HG03457 (cell line): ENCODE results near the gene PTH.

Source experiments
- ATAC-seq: cut with Tn5 transposase; IDR thresholded peaks from one replicate; pipeline ENCODE4 v1.9.1; 2021; ENCODE audit warnings: moderate number of reproducible peaks; ENCODE audit not compliant: unreplicated experiment

Gene PTH

DNA sequence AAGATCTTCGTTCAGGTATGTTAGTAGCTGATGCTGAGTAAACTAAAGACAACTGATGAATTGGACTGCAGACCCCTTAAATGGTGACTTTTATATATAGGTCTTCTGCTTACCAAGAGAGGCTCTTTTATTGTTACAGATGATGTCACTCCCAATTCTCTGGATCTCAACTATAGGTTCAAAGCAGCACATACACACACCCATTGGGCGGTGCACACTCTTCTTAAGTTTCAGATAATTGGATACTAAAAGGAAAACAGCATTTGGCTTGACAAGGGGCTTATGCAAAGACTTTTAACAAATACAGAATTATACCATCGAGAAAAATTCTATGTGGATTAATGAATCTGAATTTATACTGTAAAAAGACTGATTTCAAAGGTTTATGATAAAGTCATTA, at the start of gene PTH:
Gene PTH, minus strand, starts transcription at position 69 of the 400 bp plus-strand sequence. CDS start 3,142 bp downstream, outside the sequence.
- ATAC-seq = no peak

DNA sequence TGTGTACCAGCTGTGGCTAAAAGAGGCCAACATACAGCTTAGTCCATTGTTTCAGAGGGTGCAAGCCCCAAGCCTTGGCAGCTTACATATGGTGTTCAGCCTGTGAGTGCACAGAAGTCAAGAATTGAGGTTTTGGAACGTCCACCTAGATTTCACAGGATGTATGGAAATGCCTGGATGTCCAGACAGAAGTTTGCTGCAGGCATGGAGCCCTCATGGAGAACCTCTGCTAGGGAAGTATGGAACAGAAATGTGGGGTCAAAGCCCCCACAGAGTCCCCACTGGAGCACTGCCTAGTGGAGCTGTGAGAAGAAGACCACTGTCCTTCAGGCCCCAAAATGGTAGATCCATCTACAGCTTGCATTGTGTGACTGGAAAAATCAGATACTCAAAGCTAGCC, 42.2 kb upstream of the PTH start:
- no peak for ATAC-seq

DNA sequence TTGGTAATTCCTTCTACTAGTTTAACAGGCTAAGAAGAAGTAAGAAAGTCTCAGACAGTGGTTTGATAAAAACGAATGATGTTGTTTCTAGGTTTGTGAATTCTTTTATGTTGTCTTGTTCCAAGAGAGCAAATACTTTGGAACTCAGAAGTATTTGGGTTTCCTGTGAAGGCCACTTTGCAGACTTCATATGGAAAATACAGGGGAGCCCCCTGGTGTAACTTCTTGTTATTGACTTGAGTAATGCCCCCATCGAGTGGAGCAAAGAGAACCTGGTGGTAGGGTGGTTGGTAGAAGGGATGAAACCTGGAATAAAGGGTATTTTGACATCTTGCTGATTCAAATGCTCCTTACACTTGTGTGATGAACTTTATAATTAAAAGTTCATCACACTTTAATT, 40.0 kb upstream of the PTH start:
- no peak for ATAC-seq

DNA sequence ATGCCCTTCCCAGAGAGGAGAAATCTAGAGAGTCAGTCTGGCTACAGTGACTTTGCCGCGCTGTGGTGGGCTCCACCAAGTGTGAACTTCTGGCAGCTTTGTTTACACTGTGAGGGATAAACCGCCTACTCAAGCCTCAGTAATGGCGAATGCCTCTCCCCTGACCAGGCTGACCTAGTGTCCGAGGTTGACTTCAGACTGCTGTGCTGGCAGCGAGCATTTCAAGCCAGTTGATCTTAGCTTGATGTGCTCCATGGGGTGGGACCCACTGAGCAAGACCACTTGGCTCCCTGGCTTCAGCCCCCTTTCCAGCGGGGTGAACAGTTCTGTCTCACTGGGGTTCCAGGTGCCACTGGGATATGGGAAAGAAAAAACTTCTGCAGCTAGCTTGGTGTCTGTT, 38.6 kb upstream of the PTH start:
- ATAC-seq = no peak

DNA sequence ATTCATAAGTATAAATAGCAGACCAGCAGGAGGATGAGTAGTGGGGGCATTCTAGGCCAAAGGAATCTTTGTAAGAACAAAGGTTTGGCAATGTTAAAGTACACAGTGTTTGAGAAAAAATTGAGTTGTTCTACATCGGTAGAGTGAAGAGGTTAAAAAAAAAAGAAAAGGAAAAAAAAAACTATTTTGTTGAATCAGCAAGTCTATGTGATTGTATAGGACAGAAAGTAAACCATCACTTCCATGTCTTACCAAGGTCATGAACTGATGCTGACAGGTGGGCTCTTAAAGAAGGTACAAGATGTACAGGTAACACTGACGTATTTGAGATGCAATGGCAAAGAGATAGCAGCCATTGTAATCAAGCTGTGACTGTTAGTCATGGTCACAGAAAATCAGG, 29.5 kb upstream of the PTH start:
- no peak for ATAC-seq

DNA sequence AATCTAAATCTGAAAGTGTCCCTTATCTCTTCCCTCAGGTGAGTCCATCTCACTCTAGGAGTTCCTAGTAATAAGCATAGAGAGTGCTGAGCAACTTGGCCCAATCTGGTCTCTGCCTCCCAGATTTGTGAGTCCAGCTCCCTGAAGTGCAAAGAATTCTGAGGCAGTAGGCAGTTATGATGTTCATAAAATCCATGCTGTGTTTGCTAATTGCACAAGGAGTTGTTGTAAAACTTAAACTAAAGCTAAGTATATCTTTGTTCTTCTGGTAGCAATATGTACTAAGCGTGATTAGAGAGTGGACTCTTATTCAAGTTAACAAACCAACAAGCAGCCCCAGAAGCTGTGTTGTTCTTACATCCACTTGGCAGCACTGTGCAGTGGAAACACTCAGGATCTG, 7.6 kb upstream of the PTH start:
- no peak for ATAC-seq

DNA sequence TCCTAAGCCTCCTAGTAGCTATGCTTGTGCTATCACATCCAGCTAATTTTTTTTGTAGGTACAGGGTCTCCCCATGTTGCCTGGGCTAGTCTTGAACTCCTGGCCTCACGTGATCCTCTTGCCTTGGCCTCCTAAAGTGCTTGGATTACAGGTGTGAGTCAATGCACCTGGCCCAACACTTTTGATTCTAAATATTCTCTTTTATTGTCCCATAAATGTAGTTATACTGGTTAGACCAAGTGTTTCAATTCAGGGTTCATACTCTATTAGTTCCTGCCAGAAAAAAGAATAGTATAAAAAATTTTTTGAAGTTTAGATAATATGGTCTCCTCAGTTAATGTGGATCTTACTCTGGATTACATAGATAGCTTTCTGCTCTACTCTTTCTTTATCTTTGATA, 6.7 kb upstream of the PTH start:
- ATAC-seq = no peak

DNA sequence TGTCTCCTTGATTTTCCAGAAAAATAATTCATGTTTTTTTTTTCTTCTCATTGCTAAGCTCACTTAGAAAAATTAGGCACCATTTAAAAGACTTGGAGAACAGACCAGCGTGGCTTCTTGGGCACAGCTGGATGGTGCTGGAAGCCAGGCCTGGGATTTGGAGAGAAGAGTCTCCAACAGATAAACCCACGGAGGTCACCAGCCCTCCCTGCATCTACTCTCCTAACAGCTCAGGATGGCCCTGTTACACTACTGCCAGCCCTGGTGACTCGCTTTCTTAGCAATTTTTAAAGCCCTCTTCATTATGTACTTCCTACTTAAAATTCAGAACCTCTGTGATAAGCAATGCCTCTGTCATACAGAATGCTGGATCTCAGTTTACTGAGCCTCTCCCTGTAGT, 1.7 kb downstream of the PTH start:
- no peak for ATAC-seq

DNA sequence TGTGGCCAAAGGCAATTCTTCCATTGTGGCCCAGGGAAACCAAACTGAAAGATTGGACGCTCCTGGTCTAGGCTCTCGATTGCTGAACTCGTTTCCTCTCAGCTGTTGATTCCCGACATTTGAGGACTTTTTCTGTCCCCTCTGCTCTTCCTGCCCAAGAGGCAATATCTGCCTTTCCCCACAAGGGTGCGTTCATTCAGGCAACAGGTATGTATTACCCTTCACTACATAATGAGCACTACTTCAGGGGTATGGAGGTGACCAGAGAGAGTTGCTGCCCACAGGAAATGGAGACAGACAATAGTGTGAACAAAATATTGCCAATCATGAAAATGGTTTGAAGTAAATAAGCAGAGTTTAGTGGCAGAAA, 8.2 kb downstream of the PTH start:
- ATAC-seq = no peak

DNA sequence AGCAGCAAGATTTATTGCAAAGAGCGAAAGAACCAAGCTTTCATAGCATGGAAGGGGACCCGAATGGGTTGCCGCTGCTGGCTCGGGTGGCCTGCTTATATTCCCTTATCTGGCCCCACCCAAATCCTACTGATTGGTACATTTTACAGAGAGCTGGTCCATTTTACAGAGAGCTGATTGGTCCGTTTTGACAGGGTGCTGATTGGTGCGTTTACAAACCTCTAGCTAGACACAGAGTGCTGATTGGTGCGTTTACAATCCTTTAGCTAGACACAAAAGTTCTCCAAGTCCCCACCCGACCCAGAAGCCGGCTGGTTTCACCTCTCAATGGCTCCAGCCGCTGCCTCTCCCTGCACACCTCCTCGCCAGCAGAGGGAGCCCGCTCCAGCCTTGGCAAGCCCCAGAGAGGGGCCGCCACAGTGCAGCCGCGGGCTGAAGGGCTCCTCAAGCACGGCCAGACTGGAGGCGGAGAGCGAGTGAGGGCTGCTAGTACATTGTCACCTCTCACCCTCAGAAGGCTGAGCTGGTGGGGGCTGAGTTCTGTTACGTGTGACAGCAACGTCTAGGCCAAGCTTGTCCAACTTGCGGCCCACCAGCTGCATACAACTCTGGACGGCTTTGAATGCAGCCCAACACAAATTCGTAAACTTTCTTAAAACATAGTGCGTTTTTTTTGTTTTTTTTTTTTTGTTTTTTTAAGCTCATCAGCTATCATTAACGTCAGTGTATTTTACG, 8.7 kb downstream of the PTH start:
- no peak for ATAC-seq

DNA sequence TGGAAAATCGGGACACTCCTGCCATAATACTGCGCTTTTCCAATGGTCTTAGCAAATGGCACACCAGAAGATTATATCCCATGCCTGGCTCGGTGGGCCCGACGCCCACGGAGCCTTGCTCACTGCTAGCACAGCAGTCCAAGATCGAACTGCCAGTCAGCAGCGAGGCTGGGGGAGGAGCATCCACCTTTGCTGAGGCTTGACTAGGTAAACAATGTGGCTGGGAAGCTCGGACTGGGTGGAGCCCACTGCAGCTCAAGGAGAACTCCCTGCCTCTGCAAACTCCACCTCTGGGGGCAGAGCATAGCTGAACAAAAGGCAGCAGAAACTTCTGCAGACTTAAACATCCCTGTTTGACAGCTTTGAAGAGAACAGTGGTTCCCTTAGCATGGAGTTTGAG, 15.6 kb downstream of the PTH start:
- ATAC-seq = no peak

DNA sequence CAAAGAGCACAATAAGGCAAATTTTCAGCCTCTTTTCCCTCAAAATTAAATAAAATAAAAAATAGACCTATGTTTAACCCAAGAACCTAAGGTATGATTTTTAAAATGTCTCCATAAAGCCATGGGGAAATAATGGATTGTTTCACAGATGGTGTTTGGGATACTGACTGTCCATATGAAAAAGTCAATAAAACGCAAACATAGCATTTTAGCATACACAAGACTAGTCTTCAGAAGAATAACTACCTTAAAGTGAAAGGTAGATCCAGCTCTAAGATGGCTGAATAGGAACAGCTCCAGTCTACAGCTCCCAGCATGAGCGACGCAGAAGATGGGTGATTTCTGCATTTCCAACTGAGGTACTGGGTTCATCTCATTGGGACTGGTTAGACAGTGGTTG, 16.1 kb downstream of the PTH start:
- ATAC-seq = no peak

DNA sequence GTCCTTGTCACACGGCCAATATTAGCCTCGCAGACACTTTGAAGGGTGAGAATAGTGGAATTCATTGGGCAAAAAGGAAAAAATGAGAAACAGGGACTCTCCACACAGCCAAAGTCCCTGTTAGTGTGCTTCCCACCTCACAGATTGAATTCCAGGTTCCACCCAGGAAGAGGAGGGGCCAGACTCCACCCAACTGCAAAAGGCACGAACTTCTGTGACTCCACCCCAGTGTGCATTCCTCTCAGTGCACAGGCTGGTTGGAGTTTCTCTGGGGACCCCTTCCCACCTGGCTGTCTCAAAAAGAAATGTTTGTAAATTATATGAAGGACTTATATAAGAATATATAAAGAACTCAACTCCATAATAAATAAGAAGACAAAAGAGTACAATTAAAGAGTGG, 20.7 kb downstream of the PTH start:
- ATAC-seq = no peak

DNA sequence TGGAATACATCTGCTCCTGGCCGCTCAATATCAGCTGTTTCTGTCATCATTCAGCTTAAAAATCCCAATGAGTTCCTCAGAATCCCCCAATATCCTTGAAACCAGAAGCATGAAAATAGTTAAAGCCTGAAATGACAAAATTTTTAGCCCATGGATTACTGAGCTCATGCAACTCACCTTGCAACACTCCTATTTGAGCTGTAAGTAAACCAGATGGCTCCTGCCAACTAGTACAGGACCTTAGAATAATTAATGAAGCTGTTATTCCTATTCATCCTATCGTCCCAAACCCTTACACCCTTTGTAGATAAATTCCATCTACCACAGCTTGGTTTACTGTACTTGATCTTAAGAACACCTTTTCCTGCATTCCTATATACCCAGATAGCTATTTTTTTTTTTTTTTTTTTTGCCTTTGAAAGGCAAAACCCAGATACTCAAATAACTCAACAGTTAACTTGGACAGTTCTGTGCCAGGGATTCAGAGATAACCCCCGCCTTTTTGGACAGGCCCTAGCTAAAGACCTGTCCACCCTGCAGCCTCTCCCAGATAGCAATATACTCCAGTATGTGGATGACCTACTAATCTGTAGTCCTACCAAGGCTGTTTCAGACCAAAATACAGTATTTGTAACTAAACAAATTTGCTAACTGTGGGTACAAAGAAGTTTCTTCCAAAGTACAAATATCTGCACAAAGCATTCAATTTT, 22.6 kb downstream of the PTH start:
- no peak for ATAC-seq

DNA sequence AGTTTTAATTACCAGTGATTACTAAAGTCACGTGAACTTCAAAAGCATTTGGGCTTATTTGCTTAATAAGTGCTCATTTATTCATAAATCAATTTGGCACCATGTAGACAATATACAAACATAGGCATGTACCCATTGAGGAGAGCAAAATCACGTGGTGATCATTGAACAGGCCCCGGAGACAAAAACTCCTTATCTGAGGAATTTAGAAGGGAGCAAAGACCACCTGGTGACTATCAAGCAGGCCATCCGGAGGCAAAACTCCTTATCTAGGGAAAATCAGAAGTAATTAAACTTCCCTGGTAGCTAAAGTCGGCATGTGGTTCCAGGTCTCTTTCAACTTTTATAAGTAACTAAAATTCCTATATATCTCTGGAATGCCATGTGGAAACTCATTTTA, 27.0 kb downstream of the PTH start:
- no peak for ATAC-seq

DNA sequence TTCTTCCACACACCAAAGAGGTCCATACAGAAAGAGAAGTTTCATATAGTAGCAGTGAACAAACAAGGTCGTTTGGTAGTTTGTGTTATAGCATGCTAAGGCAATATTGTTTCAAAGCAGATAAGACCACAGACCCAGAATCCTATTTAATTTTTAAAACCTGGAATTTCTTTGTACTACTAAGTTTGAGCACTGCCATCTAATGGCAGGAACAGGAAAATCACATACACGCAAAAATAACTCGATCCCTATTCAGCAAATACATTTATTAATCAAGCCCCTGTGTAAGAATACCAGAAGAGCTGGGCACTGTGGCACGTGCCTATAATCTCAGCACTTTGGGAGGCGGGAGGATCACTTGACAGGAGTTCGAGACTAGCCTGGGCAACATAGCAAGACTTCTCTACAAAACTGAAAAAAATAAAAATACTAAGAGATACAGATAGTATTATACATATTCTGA, 29.9 kb downstream of the PTH start:
- ATAC-seq = no peak

DNA sequence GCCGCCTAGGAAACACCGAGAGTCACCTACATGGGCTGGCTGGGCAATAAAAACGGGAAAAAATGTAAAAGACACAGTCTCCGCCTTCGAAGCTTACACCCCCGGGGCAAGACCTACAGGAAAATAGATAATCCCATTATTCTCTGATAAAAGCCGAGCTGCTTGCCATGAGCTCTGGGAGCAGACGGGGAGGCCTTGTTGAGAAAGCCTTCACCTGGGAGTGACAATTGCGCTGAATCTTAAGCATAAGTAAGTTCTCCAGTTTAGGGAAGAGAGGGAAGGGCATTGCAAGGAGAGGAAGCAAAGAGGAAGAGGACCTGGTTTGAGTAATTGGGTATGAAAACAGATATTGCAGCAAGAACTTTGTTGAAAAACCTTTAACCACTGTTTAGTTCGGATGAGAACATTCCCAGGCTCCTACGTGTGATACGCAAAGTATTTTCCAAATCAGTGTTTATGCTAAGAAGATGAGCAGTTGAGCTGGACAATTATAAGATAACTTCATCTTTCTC, 32.0 kb downstream of the PTH start:
- ATAC-seq = no peak

DNA sequence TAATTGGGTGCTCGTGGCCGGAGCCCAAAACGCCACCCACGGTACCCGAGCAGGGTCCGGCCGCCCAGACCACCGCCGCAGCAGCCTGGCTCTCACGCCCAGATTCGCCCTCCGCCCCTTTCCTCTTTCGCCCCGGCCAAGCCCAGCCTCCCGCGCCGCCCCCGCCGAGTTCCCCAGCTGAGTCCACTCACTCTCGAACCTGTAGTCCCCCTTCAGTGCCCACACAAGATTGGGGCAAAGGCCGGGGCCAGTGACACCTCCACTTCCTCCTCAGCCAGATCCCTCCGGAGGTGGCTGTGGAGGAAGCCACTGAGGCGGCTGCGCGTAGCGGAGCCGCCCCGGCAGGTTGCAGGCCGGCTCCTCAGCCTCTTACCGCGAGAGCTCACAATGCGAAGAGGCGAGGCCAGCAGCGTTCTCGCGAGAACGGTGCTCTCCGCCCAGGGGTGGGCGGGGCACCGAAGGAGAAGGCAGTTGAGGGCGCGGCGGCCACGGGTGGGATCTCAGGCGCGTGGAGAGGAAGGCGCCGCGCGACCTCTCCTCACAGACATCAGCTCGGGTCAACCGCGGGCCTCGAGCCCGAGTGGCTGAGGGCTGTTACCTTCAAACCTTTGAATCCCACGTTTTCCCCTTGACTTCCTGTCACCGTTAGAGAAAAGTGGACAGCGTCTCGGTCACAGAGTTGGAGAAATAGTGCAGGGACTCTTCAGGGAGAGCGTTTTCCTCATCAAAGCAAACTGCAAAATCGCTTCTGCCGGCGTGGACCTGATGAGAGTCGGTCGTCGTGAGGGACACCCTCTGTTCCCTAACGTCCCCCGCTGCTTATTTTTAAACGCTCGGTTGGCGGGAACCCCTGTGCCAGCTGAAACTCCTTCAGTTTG, 32.7 kb downstream of the PTH start, which contains the start of gene BTBD10:
Gene BTBD10, minus strand, starts transcription at position 322 of the 878 bp plus-strand sequence. CDS start 18,098 bp downstream, outside the sequence.
- ATAC-seq = peak; percentile 97

DNA sequence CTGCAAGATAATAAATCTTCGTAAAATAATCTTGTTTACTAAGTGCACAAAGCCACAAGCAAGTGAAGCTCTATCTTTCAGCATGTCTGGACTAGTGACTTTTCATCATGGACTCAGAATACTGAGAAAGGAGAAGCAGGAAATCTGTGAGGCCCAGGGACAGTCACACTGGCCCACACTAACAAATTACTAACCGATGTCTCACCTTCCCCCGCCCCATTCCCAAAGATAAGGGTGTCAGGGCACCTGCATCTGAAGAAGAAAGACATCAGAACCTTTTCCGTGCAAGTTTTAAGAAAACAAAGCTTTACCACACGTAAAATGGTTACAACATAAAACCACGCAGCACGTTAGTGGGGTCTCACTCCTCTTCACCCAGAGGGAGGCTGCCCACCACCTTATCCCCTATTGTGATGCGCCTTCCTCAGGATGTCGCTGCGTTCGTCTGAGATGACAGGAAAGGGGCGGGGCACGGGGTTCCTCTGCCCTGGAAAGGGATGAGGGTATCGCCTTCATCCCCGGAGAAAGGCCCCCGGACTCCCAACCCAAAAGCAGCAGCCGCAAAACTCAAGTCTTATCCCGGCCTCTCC, 33.4 kb downstream of the PTH start:
- ATAC-seq = peak; percentile 33

DNA sequence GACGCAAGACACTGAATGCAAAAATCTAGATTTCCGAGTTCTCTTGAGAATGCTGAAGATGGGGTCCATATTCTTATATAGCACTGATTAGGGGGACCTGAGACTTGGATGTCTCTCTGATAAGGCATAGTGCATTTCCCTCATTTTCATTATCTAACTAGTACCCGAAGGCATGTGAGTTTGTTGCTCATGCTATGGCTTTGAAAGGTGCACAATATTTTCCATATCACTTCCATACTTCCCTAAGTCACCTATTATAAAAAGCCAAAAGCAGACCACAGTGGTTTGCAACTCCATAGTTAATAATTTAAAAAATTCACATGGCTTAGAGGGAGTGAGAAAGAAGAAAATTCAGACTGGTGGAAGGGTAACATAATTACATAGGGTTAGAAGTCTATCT, 34.5 kb downstream of the PTH start:
- ATAC-seq = no peak

DNA sequence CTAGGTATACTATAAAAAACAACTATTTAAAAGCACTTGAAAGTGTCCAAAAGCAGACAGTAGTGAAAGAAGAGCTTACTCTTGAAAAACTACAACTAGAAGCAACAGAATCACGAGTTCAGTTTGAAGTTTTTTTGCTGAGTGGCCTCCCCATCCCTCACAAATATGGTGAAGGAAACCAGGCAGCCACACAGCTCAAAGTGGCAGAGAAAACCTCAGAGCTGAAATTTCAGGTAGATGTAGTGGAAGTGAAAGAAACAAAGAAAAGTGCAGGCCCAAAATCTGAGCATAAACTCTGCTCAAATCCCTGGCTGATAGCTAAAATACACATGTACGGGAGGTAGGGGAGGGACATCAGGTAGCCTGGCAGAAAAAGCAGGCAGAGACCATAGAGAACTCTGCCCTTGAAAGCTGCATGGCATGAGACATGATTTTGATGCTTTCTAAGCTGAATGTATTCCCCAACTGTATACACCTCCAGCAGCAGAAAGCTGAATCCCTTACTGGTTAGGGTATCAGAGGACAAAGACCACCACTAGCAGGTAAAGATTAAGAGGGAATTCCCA, 44.9 kb downstream of the PTH start:
- ATAC-seq = no peak
